CD4-positive, alpha-beta T cell treated with Interleukin-2 at 100 ng/mL for 4 hours (primary cell): ENCODE results near the gene CASZ1.

Source experiments
- DNase-seq: peaks from one replicate; pipeline ENCODE4 v3.0.0-alpha.2; 2020; ENCODE audit warnings: low spot score

CASZ1 gene

GRCh38 chr1:10671622-10672342 lies 124.7 kb downstream of the CASZ1 start:
- DNase-seq: no peak

GRCh38 chr1:10671090-10671489 lies 125.4 kb downstream of the CASZ1 start:
- no peak for DNase-seq

GRCh38 chr1:10670190-10670589 lies 126.3 kb downstream of the CASZ1 start:
- DNase-seq: no peak

GRCh38 chr1:10669570-10669969 lies 126.9 kb downstream of the CASZ1 start:
- DNase-seq: no peak

- DNase-seq: no peak
Observed at GRCh38 chr1:10667861-10668761, 128.3 kb downstream of the CASZ1 start.

GRCh38 chr1:10665930-10666850 lies 130.3 kb downstream of the CASZ1 start:
- DNase-seq: no peak

- DNase-seq: no peak
Observed at GRCh38 chr1:10665226-10665625, 131.2 kb downstream of the CASZ1 start.

GRCh38 chr1:10664251-10664650 lies 132.2 kb downstream of the CASZ1 start:
- no peak for DNase-seq

GRCh38 chr1:10663678-10664035 lies 132.8 kb downstream of the CASZ1 start:
- no peak for DNase-seq

GRCh38 chr1:10662824-10663677 lies 133.4 kb downstream of the CASZ1 start:
- no peak for DNase-seq

GRCh38 chr1:10662090-10662688 lies 134.3 kb downstream of the CASZ1 start:
- no peak for DNase-seq

GRCh38 chr1:10661453-10661852 lies 135.0 kb downstream of the CASZ1 start:
- DNase-seq: no peak

- no peak for DNase-seq
Observed at GRCh38 chr1:10659646-10660540, 136.6 kb downstream of the CASZ1 start.

GRCh38 chr1:10659218-10659617 lies 137.2 kb downstream of the CASZ1 start:
- DNase-seq: no peak

GRCh38 chr1:10658396-10659066 lies 137.9 kb downstream of the CASZ1 start:
- no peak for DNase-seq

GRCh38 chr1:10657088-10657847 lies 139.2 kb downstream of the CASZ1 start:
- DNase-seq: no peak

- DNase-seq: no peak
Observed at GRCh38 chr1:10656431-10656830, 140.0 kb downstream of the CASZ1 start.

GRCh38 chr1:10655002-10655401 lies 141.4 kb downstream of the CASZ1 start:
- DNase-seq: no peak
